ENCODE measurements around the gene AKR1A1. TPM values are rescaled to one million over a fixed set of nuclear protein-coding genes. Genes with fewer than 3 reads are reported as not detected.

The AKR1A1 gene
- total and polyA plus RNA-seq, 2 donors (not counting 3 experiments of a cell fraction or from before 2014, with no cell fraction given) = 172 to 227 TPM

GRCh38 chr1:45541193-45541592 lies 9.4 kb upstream of the AKR1A1 start:
- Histone ChIP-seq H3K79me2 (ENCODE audit: control insufficient read depth, insufficient read depth, low read length) (no peaks in the 10 kb centered on the region), H3K36me3 (ENCODE audit: control insufficient read depth in 2 of 2, extremely low read depth in 1 of 2, insufficient read depth in 2 of 2, low read length in 2 of 2) (no peaks in the 10 kb centered on the region), H3K4me2 (ENCODE audit: insufficient read depth, low read length) (no peak overlapping the region), H2AFZ (ENCODE audit: low read depth, low read length) (no peak overlapping the region), H3K27me3 (ENCODE audit: control insufficient read depth in 2 of 2, insufficient read depth in 2 of 2, low read length in 2 of 2) (no peaks in the 10 kb centered on the region), H3K9ac (replicated peaks; ENCODE audit: extremely low read depth, insufficient read depth, low read length) (no peak overlapping the region), H3K4me1 (ENCODE audit: control insufficient read depth, extremely low read depth, insufficient read depth, low read length) (peaks cover 27% of the 10 kb centered on the region), H3K4me3 (replicated peaks in 1 of 3; ENCODE audit: insufficient read depth in 1 of 3, low read depth in 1 of 3, low read length in 3 of 3) (no peak overlapping the region), H4K20me1 (replicated peaks; ENCODE audit: control insufficient read depth, extremely low read depth, insufficient read depth, low read length) (no peaks in the 10 kb centered on the region), H3K9me1 (replicated peaks; ENCODE audit: control insufficient read depth, extremely low read depth, insufficient read depth, low read length) (no peaks in the 10 kb centered on the region), H3K9me3 (replicated peaks; ENCODE audit: control insufficient read depth, insufficient read depth, low read length) (no peaks in the 10 kb centered on the region), H3K27ac (ENCODE audit: insufficient read depth, low read depth, low read length) (no peak overlapping the region)
- no peak for DNase-seq (ENCODE audit: low read depth, low spot score)
- POLR2A ChIA-PET = interaction anchor here (1.6 to 8.2 kb wide), 2 partner anchors 20 to 21 kb away, joined by 4 to 83 read pairs; partner anchors contain the start of gene PRDX1
- no TSS peak for BruUV-seq (replicated peaks)
- peak; percentile 8 for FAIRE-seq
- intact Hi-C loops (cut with micrococcal nuclease) = no loop called here
- CTCF ChIA-PET = no interaction called here
- dilution Hi-C loops (cut with MboI; ENCODE audit: extremely low pct_ligation_motif_present, low sequenced_read_pairs) = no loop called here
- TF ChIP-seq POLR2AphosphoS5 (IDR thresholded peaks at IDR 0.05; ENCODE audit: insufficient read depth, low read depth, low read length) = no peak
- no peak for TF ChIP-seq EZH2 (IDR thresholded peaks at IDR 0.05; ENCODE audit: borderline replicate concordance, low read depth, low read length, severe bottlenecking)
- no peak for TF ChIP-seq GATA2 (IDR thresholded peaks at IDR 0.05; ENCODE audit: insufficient read depth, insufficient read length, low read depth, low read length)
- no peak for TF ChIP-seq FOS (IDR thresholded peaks at IDR 0.05; ENCODE audit: borderline replicate concordance, insufficient read depth, low read length)
- no peak for TF ChIP-seq MAX (IDR thresholded peaks at IDR 0.05; ENCODE audit: insufficient read depth, insufficient read length)
- TF ChIP-seq JUN (IDR thresholded peaks at IDR 0.05; ENCODE audit: borderline replicate concordance, insufficient read depth, insufficient read length, low read depth) = no peak
- TF ChIP-seq MYC (IDR thresholded peaks at IDR 0.05; ENCODE audit: low read depth, low read length) = no peak
- TF ChIP-seq CTCF (IDR thresholded peaks at IDR 0.05; ENCODE audit: extremely low read depth in 1 of 2, insufficient read depth in 1 of 2, low read depth in 1 of 2, low read length in 2 of 2) = no peak
- TF ChIP-seq POLR2A (IDR thresholded peaks at IDR 0.05; ENCODE audit: low read depth, low read length) = no peak

Measured in endothelial cell of umbilical vein (primary cell).